Left lung (tissue), 10 donors: ENCODE measurements around the gene SLC4A1AP. TPM values are rescaled to one million over a fixed set of nuclear protein-coding genes. Genes with fewer than 3 reads are reported as not detected.
A peak's percentile ranks its signal among the peaks of the same experiment; 100 is the strongest.

Experiments
- ATAC-seq: fragments of 200-7000 bp; cut with Tn5 transposase; one replicate; pipeline ENCODE4 v1.9.1; 2020; ENCODE audit warnings: moderate library complexity
- DNase-seq, 4 donors: peaks; one replicate each; pipeline ENCODE4 v3.0.0-alpha.2; 2013 to 2020
- H3K27ac ChIP-seq, 2 donors: fragments of 200-600 bp; sonication (generic) in 1 of 2; one replicate each; pipeline versions ENCODE4 v1.5.0 to v1.8.0; 2020 to 2021
- H3K27me3 ChIP-seq, 2 donors: fragments of 200-600 bp; sonication (generic) in 1 of 2; one replicate each; pipeline versions ENCODE4 v1.5.0 to v1.8.0; 2020 to 2021
- H3K36me3 ChIP-seq, 2 donors: fragments of 200-600 bp; sonication (generic) in 1 of 2; one replicate each; pipeline versions ENCODE4 v1.5.0 to v1.8.0; 2020 to 2021
- H3K4me1 ChIP-seq, 2 donors: fragments of 200-600 bp; one replicate each; pipeline ENCODE4 v1.8.0; 2021
- H3K4me3 ChIP-seq, 2 donors: fragments of 200-600 bp; sonication (generic) in 1 of 2; one replicate each; pipeline versions ENCODE4 v1.5.0 to v1.8.0; 2020 to 2021; ENCODE audit warnings: mild to moderate bottlenecking in 1 of 2
- H3K9me3 ChIP-seq, 2 donors: fragments of 200-600 bp; sonication (generic) in 1 of 2; one replicate each; pipeline versions ENCODE4 v1.5.0 to v1.8.0; 2020 to 2021
- intact Hi-C, 2 donors: fragments of 100-400 bp; cut with DNase I; formaldehyde crosslinking; loops; one replicate each; pipeline versions ENCODE4 v1.11.2 to v1.14.2; 2022
- polyA plus RNA-seq, 6 donors: library from polyadenylated mRNA; unstranded; fragments of 120-200 nt; gene quantifications; one replicate each; pipeline ENCODE4 v1.2.1, GENCODE V29; 2013; ENCODE audit not compliant: insufficient read length in 6 of 6
- total RNA-seq, 2 donors: library from RNA; stranded (reverse); fragmentation: NEBNext Ultra II Directional; extraction: Animal tissue kit (Norgen Biotek cat#: 25700); gene quantifications; one replicate each; pipeline ENCODE4 v1.2.1, GENCODE V29; 2021
- TF ChIP-seq, protein P1 (sequence below), 2 donors: fragments of 200-600 bp; sonication (generic) in 1 of 2; IDR thresholded peaks; one replicate each; pipeline versions ENCODE4 v1.5.0 to v1.8.0; 2021; ENCODE audit warnings: antibody characterized with exemption in 2 of 2
- donor health status: DM: no; HTN: yes; CAD: no.
- donor health status: DM: no; HTN: no; CAD: no.

The SLC4A1AP gene
- total and polyA plus RNA-seq, 8 donors, result 18.5 to 40.1 (median 32.7) TPM

DNA sequence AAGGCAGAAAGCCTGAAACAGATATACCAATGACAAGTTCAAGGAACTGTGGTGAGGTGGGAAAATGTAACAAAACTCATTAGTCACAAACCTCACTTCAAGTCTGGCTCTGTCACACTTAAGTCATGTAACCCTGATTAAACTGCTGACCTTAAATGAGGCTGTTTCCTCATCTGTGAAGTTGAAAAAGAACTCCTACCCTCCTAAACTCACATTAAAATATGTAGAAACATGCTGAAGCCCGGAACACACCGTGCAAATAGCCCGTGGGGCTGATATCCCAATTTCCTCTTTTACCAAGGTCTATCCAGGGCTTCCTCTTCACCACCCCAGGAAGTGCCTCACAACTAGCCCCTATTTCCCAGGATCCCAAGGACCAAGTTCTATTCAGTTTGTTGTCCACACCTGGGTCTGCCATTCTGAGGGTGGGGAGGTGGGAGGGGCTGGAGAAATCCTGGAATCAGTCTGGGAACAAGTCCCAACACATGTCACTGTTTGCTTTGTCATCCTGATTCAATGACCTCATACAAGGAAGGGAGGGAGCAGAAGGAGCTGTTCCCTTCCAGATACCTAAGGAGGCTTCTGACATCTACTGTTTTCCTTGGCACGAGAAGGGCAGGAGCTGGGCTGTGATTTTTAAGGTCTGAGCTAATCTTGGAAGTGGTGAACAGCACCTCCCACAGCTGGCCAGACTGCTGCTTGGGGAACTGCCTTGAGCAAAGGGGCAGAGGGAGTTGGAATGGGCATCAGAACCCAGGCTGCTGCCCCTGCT is 42.3 kb downstream of the SLC4A1AP start:
- DNase-seq, result peak in 2 of 4 donors; percentile 47 to 68
- no peak overlapping the region for H3K4me3 ChIP-seq
- no peaks in the 10 kb centered on the region for H3K9me3 ChIP-seq
- H3K36me3 ChIP-seq, result no peaks in the 10 kb centered on the region
- peak; percentile 79 for ATAC-seq
- H3K27me3 ChIP-seq, result no peaks in the 10 kb centered on the region
- intact Hi-C loops, result loop anchor here in 1 of 2 donors (10.0 kb wide), 1 partner anchor 689 kb away; the partner anchor contains the start of gene FOSL2
- H3K4me1 ChIP-seq, result peaks cover 23 to 60% of the 10 kb centered on the region in 2 donors
- TF ChIP-seq, protein P1, sequence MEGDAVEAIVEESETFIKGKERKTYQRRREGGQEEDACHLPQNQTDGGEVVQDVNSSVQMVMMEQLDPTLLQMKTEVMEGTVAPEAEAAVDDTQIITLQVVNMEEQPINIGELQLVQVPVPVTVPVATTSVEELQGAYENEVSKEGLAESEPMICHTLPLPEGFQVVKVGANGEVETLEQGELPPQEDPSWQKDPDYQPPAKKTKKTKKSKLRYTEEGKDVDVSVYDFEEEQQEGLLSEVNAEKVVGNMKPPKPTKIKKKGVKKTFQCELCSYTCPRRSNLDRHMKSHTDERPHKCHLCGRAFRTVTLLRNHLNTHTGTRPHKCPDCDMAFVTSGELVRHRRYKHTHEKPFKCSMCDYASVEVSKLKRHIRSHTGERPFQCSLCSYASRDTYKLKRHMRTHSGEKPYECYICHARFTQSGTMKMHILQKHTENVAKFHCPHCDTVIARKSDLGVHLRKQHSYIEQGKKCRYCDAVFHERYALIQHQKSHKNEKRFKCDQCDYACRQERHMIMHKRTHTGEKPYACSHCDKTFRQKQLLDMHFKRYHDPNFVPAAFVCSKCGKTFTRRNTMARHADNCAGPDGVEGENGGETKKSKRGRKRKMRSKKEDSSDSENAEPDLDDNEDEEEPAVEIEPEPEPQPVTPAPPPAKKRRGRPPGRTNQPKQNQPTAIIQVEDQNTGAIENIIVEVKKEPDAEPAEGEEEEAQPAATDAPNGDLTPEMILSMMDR (IDR thresholded peaks at IDR 0.05), result no peak
- peak overlapping the region; percentile 77 to 87 for H3K27ac ChIP-seq

DNA sequence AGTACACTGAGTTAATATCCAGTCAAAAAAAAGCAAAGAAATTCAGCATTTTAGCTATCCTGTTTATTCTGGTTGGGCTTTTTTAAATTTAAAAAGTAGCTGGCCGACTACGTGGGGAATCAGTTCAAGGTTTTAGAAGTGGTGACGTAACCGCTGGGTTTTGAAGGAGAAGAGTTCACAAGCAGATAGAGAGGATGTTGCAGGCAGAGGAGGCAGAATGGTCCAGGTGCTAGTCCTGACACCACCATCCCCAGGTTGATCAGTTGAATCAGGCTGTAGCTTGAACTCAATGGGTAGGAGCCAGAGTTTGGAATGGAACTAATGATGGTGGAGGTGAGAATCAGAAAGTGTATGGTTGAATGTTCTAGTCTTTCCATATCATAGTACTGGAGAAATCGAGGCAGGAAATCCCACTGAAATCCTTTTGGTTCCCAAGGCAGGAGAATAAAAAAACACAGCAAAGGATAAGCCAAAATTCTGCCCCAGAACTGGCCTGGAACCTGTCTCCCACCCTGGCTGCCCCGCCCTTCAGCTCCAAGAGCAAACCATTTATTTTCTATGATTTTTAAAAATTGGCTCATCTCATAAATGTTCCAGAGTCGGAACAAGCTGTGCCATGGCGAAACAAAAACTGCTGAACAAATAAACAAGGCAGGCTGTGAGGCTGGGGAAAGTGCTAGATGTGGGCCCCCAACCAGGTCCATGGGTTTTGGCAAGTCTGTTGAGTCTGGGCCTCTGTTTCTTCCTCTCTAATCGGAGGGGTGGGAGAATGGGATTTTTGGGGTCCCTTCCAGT is 44.0 kb downstream of the SLC4A1AP start:
- H3K9me3 ChIP-seq, result no peaks in the 10 kb centered on the region
- TF ChIP-seq, protein P1 (IDR thresholded peaks at IDR 0.05), result no peak
- H3K27ac ChIP-seq, result peak overlapping the region; percentile 18 to 87
- intact Hi-C loops, result loop anchor here in 1 of 2 donors (10.0 kb wide), 1 partner anchor 687 kb away; the partner anchor contains the start of gene FOSL2
- H3K4me1 ChIP-seq, result peaks cover 25 to 59% of the 10 kb centered on the region in 2 donors
- ATAC-seq (no peak), DNase-seq (no peak)
- H3K36me3 ChIP-seq, result no peaks in the 10 kb centered on the region
- no peaks in the 10 kb centered on the region for H3K27me3 ChIP-seq
- H3K4me3 ChIP-seq, result no peak overlapping the region

DNA sequence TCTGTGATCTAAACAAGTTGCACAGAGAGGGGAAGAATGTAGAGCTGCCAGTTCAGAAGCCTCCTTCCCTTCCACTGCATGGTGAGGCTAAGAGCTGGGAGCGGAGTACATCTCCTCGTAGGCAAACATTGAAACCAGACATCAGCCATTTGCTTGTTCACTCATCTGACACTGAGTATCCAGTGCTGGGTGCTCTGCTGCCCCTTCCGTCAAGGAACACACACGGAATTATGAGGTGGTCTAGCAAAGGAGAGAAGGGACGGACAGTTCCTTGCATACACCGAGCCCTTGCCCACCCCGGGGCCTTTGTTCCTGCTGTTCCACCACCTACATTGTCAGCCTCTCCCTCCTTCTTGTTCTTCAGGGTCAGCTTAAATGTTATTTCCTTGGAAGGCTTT is 44.6 kb downstream of the SLC4A1AP start:
- Histone ChIP-seq H3K9me3 (no peaks in the 10 kb centered on the region), H3K36me3 (no peaks in the 10 kb centered on the region), H3K4me1 (peaks cover 25 to 58% of the 10 kb centered on the region in 2 donors), H3K27ac (no peak overlapping the region), H3K4me3 (no peak overlapping the region), H3K27me3 (no peaks in the 10 kb centered on the region)
- DNase-seq (no peak), ATAC-seq (no peak)
- intact Hi-C loops, result loop anchor here in 1 of 2 donors (10.0 kb wide), 1 partner anchor 687 kb away; the partner anchor contains the start of gene FOSL2
- TF ChIP-seq, protein P1 (IDR thresholded peaks at IDR 0.05), result no peak

DNA sequence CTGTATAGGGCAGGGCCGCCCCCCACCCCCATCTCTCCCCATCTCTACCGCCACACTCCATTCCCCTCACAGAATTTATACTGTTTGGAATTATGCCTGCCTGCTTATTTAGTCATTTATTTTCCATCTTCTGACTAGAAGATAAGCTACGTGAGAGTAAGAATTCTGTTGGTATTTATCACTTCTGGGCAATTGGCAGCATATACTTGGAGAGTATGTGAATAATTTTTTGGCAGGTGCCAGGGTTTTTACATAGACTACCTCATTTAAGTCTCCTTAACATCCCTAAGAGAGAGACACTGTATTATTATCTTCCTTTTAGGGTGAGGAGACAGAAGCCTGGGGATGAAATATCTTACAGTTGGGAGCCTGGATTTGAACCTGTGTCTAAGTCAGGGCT is 45.0 kb downstream of the SLC4A1AP start:
- no peak overlapping the region for H3K27ac ChIP-seq
- TF ChIP-seq, protein P1 (IDR thresholded peaks at IDR 0.05), result no peak
- intact Hi-C loops, result loop anchor here in 1 of 2 donors (10.0 kb wide), 1 partner anchor 686 kb away; the partner anchor contains the start of gene FOSL2
- H3K4me3 ChIP-seq, result no peak overlapping the region
- H3K27me3 ChIP-seq, result no peaks in the 10 kb centered on the region
- no peak for ATAC-seq
- no peaks in the 10 kb centered on the region for H3K36me3 ChIP-seq
- no peak for DNase-seq
- H3K4me1 ChIP-seq, result peaks cover 25 to 53% of the 10 kb centered on the region in 2 donors
- no peaks in the 10 kb centered on the region for H3K9me3 ChIP-seq

DNA sequence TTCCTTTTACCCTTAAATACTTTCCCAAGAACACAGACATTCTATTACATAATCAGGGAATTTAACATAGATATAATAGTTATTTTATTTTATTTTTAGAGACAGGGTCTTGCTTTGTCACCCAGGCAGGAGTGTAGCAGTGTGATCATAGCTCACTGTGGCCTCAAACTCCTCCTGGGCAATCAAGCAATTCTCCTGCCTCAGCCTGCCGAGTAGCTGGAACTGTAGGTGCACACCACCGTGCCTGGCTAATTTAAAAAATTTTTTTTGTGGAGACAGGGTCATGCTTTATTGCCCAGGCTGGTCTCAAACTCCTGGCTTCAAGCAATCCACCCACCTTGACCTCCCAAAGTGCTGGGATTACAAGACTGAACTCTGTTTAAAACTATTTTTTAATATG is 45.6 kb downstream of the SLC4A1AP start:
- Histone ChIP-seq H3K36me3 (no peaks in the 10 kb centered on the region), H3K27ac (no peak overlapping the region), H3K4me3 (no peak overlapping the region), H3K9me3 (no peaks in the 10 kb centered on the region), H3K27me3 (no peaks in the 10 kb centered on the region), H3K4me1 (peaks cover 23 to 47% of the 10 kb centered on the region in 2 donors)
- intact Hi-C loops, result loop anchor here in 1 of 2 donors (10.0 kb wide), 1 partner anchor 685 kb away; the partner anchor contains the start of gene FOSL2
- TF ChIP-seq, protein P1 (IDR thresholded peaks at IDR 0.05), result no peak
- no peak for DNase-seq
- ATAC-seq, result no peak
